K562 (cell line): Measurements from ENCODE around the gene ZNHIT3. TPM values are rescaled to one million over a fixed set of nuclear protein-coding genes. Genes with fewer than 3 reads are reported as not detected.

ENCODE experiments used
- ATF7 ChIP-seq: fragments of 450-650 bp; IDR thresholded peaks from 2 replicates; pipeline ENCODE4 v1.7.1; 2014; ENCODE audit warnings: mild to moderate bottlenecking, moderate library complexity
- CEBPG ChIP-seq, 3 experiments: fragments of 200-800 bp in 1 of 3; sonication (Bioruptor generic) in 1 of 3; sonication (generic) in 1 of 3; formaldehyde crosslinking in 1 of 3; IDR thresholded peaks in 2 of 3; conservative IDR thresholded peaks in 1 of 3; 2 replicates each; pipeline versions ENCODE4 v1.6.1 to v1.8.0; 2016 to 2022; ENCODE audit warnings: missing compliant biosample characterization in 2 of 3, missing genetic modification characterization in 2 of 3, mild to moderate bottlenecking in 1 of 3, missing genetic modification reagents in 1 of 3
- DACH1 ChIP-seq: fragments of 450-650 bp; IDR thresholded peaks from 2 replicates; pipeline ENCODE4 v1.6.1; 2018; ENCODE audit not compliant: partially characterized antibody
- ELF2 ChIP-seq: fragments of 250-450 bp; sonication (Bioruptor Pico); IDR thresholded peaks from 2 replicates; pipeline ENCODE4 v1.5.0; 2021; ENCODE audit warnings: mild to moderate bottlenecking
- FOXK2 ChIP-seq, 2 experiments: fragments of 450-650 bp; IDR thresholded peaks in 1 of 2; conservative IDR thresholded peaks in 1 of 2; 2 replicates each; pipeline ENCODE4 v1.6.1; 2016; ENCODE audit warnings: low read depth in 2 of 2, mild to moderate bottlenecking in 1 of 2
- HCFC1 ChIP-seq: IDR thresholded peaks from 2 replicates; pipeline ENCODE4 v1.6.1; 2012; ENCODE audit warnings: low read depth, low read length, improper control_type of control experiment
- HNRNPL ChIP-seq: fragments of 200-400 bp; formaldehyde crosslinking; IDR thresholded peaks from 2 replicates; pipeline ENCODE4 v1.6.1; 2017; ENCODE audit warnings: low read depth, mild to moderate bottlenecking, low read length
- KDM5B ChIP-seq: fragments of 200-600 bp; sonication (generic); IDR thresholded peaks from 2 replicates; pipeline ENCODE4 v1.6.1; 2012; ENCODE audit warnings: low read depth, mild to moderate bottlenecking, moderate library complexity, low read length, control low read depth, inconsistent platforms; ENCODE audit not compliant: insufficient replicate concordance
- MYC ChIP-seq, 2 experiments: fragments of 250-450 bp in 1 of 2; sonication (Bioruptor Pico) in 1 of 2; IDR thresholded peaks; 2 replicates each; pipeline versions ENCODE4 v1.5.1 to v1.6.1; 2012 to 2021; ENCODE audit warnings: low read depth in 2 of 2, borderline replicate concordance in 1 of 2, improper control_type of control experiment in 1 of 2, low read length in 1 of 2, mild to moderate bottlenecking in 1 of 2, moderate library complexity in 1 of 2
- PKNOX1 ChIP-seq: fragments of 450-650 bp; IDR thresholded peaks from 2 replicates; pipeline ENCODE4 v1.6.1; 2016
- POLR2G ChIP-seq: fragments of 200-400 bp; formaldehyde crosslinking; IDR thresholded peaks from 2 replicates; pipeline ENCODE4 v1.6.1; 2017; ENCODE audit warnings: low read depth, mild to moderate bottlenecking, antibody characterized with exemption, low read length, moderate library complexity
- RAD51 ChIP-seq: fragments of 450-650 bp; IDR thresholded peaks from 2 replicates; pipeline ENCODE4 v1.7.1; 2016; ENCODE audit warnings: low read depth, mild to moderate bottlenecking, borderline replicate concordance
- RBM34 ChIP-seq: fragments of 200-400 bp; formaldehyde crosslinking; IDR thresholded peaks from 2 replicates; pipeline ENCODE4 v1.6.1; 2018; ENCODE audit warnings: low read length, borderline replicate concordance; ENCODE audit not compliant: insufficient read depth
- TAF9B ChIP-seq: fragments of 450-650 bp; IDR thresholded peaks from 2 replicates; pipeline ENCODE4 v1.6.1; 2018; ENCODE audit warnings: mild to moderate bottlenecking; ENCODE audit not compliant: partially characterized antibody
- ZBTB17 ChIP-seq: fragments of 450-650 bp; formaldehyde crosslinking; IDR thresholded peaks from 2 replicates; pipeline ENCODE4 v1.4.0; 2020; ENCODE audit warnings: mild to moderate bottlenecking
- ZNF217 ChIP-seq: sonication (generic); formaldehyde crosslinking; IDR thresholded peaks from 2 replicates; pipeline ENCODE4 v1.8.0; 2022; ENCODE audit warnings: mild to moderate bottlenecking, missing genetic modification reagents
- polyA plus RNA-seq, 8 experiments: library from polyadenylated mRNA; depleted of rRNA in 4 of 8; stranded (reverse) in 5 of 8; unstranded in 3 of 8; fragments of >200 nt; fragmentation: Nextera tagmentation in 2 of 8; fragmentation: Illumina TruSeq in 1 of 8; extraction: Ambion mirVana in 2 of 8; extraction: Trizol in 1 of 8; gene quantifications; 2 replicates each; pipeline versions ENCODE4 v1.2.1 to v1.2.3, GENCODE V29; 2011 to 2014; ENCODE audit warnings: inconsistent platforms in 1 of 8, missing spikeins in 1 of 8
- total RNA-seq, 7 experiments: library from RNA; depleted of rRNA in 6 of 7; stranded (reverse); fragments of >200 nt in 6 of 7; fragmentation: Illumina TruSeq in 2 of 7; extraction: Trizol in 2 of 7; gene quantifications; 2 replicates each; pipeline versions ENCODE4 v1.2.1 to v1.2.3, GENCODE V29; 2011 to 2021; ENCODE audit warnings: low replicate concordance in 1 of 7
- TF ChIP-seq, protein P1 (sequence below), 3 experiments: fragments of 200-800 bp in 1 of 3; fragments of 250-450 bp in 1 of 3; fragments of 450-650 bp in 1 of 3; sonication (Bioruptor Pico) in 1 of 3; sonication (Bioruptor generic) in 1 of 3; formaldehyde crosslinking in 1 of 3; IDR thresholded peaks; 2 replicates each; pipeline versions ENCODE4 v1.6.1 to v1.8.0; 2016 to 2022; ENCODE audit warnings: mild to moderate bottlenecking in 2 of 3, missing genetic modification characterization in 2 of 3, missing compliant biosample characterization in 1 of 3, moderate library complexity in 1 of 3
- TF ChIP-seq, protein P2 (sequence below), 2 experiments: fragments of 450-650 bp in 1 of 2; sonication (generic) in 1 of 2; formaldehyde crosslinking in 1 of 2; IDR thresholded peaks in 1 of 2; conservative IDR thresholded peaks in 1 of 2; 2 replicates each; pipeline versions ENCODE4 v1.6.1 to v1.8.1; 2016 to 2023; ENCODE audit warnings: mild to moderate bottlenecking in 2 of 2, moderate library complexity in 2 of 2, inconsistent platforms in 1 of 2, missing genetic modification reagents in 1 of 2

Gene ZNHIT3
- total and polyA plus RNA-seq, 9 of the 15 experiments (the other 6 are each of a cell fraction or from before 2014, with no cell fraction given) = 45.0 to 300 (median 88.4) TPM

- TF ChIP-seq PKNOX1 = 0 out of 2 replicates have a peak, but pooled peaks have one; percentile 28
- TF ChIP-seq RAD51 = peak; percentile 52
- TF ChIP-seq RBM34 = no peak
- TF ChIP-seq, protein P1, sequence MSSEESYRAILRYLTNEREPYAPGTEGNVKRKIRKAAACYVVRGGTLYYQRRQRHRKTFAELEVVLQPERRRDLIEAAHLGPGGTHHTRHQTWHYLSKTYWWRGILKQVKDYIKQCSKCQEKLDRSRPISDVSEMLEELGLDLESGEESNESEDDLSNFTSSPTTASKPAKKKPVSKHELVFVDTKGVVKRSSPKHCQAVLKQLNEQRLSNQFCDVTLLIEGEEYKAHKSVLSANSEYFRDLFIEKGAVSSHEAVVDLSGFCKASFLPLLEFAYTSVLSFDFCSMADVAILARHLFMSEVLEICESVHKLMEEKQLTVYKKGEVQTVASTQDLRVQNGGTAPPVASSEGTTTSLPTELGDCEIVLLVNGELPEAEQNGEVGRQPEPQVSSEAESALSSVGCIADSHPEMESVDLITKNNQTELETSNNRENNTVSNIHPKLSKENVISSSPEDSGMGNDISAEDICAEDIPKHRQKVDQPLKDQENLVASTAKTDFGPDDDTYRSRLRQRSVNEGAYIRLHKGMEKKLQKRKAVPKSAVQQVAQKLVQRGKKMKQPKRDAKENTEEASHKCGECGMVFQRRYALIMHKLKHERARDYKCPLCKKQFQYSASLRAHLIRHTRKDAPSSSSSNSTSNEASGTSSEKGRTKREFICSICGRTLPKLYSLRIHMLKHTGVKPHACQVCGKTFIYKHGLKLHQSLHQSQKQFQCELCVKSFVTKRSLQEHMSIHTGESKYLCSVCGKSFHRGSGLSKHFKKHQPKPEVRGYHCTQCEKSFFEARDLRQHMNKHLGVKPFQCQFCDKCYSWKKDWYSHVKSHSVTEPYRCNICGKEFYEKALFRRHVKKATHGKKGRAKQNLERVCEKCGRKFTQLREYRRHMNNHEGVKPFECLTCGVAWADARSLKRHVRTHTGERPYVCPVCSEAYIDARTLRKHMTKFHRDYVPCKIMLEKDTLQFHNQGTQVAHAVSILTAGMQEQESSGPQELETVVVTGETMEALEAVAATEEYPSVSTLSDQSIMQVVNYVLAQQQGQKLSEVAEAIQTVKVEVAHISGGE (CRISPR knock-in tag; IDR thresholded peaks at IDR 0.05) = 0 out of 6 replicates have a peak, but pooled peaks of 1 of the 3 experiments have one; percentile 41
- TF ChIP-seq CEBPG (CRISPR knock-in tag; IDR thresholded peaks at IDR 0.05) = no peak
- TF ChIP-seq CEBPG (tag; conservative IDR thresholded peaks at IDR 0.05 in 1 of 2, IDR thresholded peaks at IDR 0.05 in 1 of 2) = no peak
- no peak for TF ChIP-seq HNRNPL
- TF ChIP-seq FOXK2 (conservative IDR thresholded peaks at IDR 0.05 in 1 of 2, IDR thresholded peaks at IDR 0.05 in 1 of 2; ENCODE audit: low read depth in 2 of 2) = peak; percentile 61 to 85; a peak in 3 of 4 replicates
- peak; percentile 69; the same call in 1 of the 2 replicates for TF ChIP-seq ELF2 (CRISPR knock-in tag)
- peak; percentile 82 for TF ChIP-seq MYC (IDR thresholded peaks at IDR 0.05; ENCODE audit: low read depth, low read length)
- no peak for TF ChIP-seq MYC (CRISPR knock-in tag; IDR thresholded peaks at IDR 0.05; ENCODE audit: borderline replicate concordance, low read depth)
- TF ChIP-seq DACH1 = peak; percentile 94
- peak; percentile 23 for TF ChIP-seq TAF9B
- TF ChIP-seq ZBTB17 = peak; percentile 100
- TF ChIP-seq POLR2G = peak; percentile 87
- TF ChIP-seq, protein P2, sequence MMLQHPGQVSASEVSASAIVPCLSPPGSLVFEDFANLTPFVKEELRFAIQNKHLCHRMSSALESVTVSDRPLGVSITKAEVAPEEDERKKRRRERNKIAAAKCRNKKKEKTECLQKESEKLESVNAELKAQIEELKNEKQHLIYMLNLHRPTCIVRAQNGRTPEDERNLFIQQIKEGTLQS (IDR thresholded peaks at IDR 0.05) = no peak
- TF ChIP-seq, protein P2 (CRISPR knock-in tag; conservative IDR thresholded peaks at IDR 0.05) = peak; percentile 63; the same call in 1 of the 2 replicates
- peak; percentile 67 for TF ChIP-seq KDM5B
- peak; percentile 75 for TF ChIP-seq ATF7
- peak; percentile 74 for TF ChIP-seq HCFC1
- no peak for TF ChIP-seq ZNF217 (CRISPR knock-in tag)
These were observed at the start of gene ZNHIT3 (continued) for GRCh38 chr17:36486204-36487194.
